HTERT RPE-1 (cell line): ENCODE data around the gene DPH2.

ENCODE experiments used
- in situ Hi-C: fragments of 300-500 bp; cut with MboI; formaldehyde crosslinking; loops from 4 replicates; pipeline ENCODE4 v1.14.3; 2020; ENCODE audit warnings: low sequenced_read_pairs

DPH2 gene

GRCh38 chr1:43944860-43945259, 24.9 kb upstream of the DPH2 start:
- in situ Hi-C loops, result no loop called here

GRCh38 chr1:43945674-43946235, 24.1 kb upstream of the DPH2 start:
- in situ Hi-C loops, result no loop called here

- in situ Hi-C loops, result no loop called here
Measured at GRCh38 chr1:43946236-43947060, 23.4 kb upstream of the DPH2 start, which contains the start of gene IPO13. Gene IPO13, plus strand, starts transcription at chr1:43946950. Its CDS starts 651 bp downstream, at chr1:43947601.

- in situ Hi-C loops, result no loop called here
Measured at GRCh38 chr1:43947061-43947873, 22.5 kb upstream of the DPH2 start.

GRCh38 chr1:43947874-43948437, 21.9 kb upstream of the DPH2 start:
- in situ Hi-C loops, result no loop called here

GRCh38 chr1:43949678-43950077, 20.1 kb upstream of the DPH2 start:
- in situ Hi-C loops, result no loop called here

- in situ Hi-C loops, result no loop called here
Measured at GRCh38 chr1:43951021-43951985, 18.5 kb upstream of the DPH2 start.

GRCh38 chr1:43952731-43953346, 17.0 kb upstream of the DPH2 start:
- in situ Hi-C loops, result no loop called here

- in situ Hi-C loops, result no loop called here
Measured at GRCh38 chr1:43953361-43953760, 16.4 kb upstream of the DPH2 start.

GRCh38 chr1:43954036-43954435, 15.8 kb upstream of the DPH2 start:
- in situ Hi-C loops, result no loop called here

- in situ Hi-C loops, result no loop called here
Measured at GRCh38 chr1:43956234-43956633, 13.6 kb upstream of the DPH2 start.

- in situ Hi-C loops, result no loop called here
Measured at GRCh38 chr1:43957407-43958040, 12.3 kb upstream of the DPH2 start.

GRCh38 chr1:43958351-43959255, 11.2 kb upstream of the DPH2 start:
- in situ Hi-C loops, result no loop called here

GRCh38 chr1:43960798-43961197, 9.0 kb upstream of the DPH2 start:
- in situ Hi-C loops, result no loop called here

- in situ Hi-C loops, result no loop called here
Measured at GRCh38 chr1:43961692-43962091, 8.1 kb upstream of the DPH2 start.

GRCh38 chr1:43962324-43962723, 7.5 kb upstream of the DPH2 start:
- in situ Hi-C loops, result no loop called here

- in situ Hi-C loops, result no loop called here
Measured at GRCh38 chr1:43963006-43963405, 6.8 kb upstream of the DPH2 start.

GRCh38 chr1:43963890-43964289, 5.9 kb upstream of the DPH2 start:
- in situ Hi-C loops, result no loop called here
